ENCODE measurements around the gene CTRB1. TPM values are rescaled to one million over a fixed set of nuclear protein-coding genes. Genes with fewer than 3 reads are reported as not detected.

Gene CTRB1
- total RNA-seq, 6 experiments from 2014 or later = not detected

DNA sequence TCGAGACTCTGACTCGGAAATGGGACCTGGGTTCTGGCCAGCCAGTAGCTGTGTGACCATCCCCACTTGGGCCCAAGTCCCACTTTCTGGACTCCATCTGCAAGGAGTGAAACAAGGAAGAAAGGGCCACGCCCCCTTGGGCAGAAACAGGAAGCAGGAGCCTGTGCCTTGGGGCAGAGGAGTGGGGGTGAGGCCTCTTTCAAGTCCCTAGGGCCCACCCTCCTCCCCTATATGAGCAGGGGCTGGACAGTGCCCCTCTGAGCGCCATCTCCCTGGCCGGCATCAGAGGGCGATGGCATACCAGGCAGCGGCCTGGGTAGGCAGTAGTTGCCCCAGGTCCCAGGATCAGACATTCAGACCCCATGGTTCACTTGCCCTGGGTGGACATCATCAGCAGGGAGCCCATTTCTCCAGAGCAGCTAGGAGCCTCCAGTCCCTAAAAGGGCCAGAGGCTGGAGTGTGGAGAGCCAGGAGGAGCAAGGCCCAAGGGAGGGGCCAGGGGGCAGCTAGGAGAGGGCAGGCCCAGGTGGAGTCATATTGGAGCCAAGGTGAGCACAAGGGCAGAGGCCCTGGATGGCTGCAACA, 25.5 kb downstream of the CTRB1 start:
- TF ChIP-seq, protein P1, sequence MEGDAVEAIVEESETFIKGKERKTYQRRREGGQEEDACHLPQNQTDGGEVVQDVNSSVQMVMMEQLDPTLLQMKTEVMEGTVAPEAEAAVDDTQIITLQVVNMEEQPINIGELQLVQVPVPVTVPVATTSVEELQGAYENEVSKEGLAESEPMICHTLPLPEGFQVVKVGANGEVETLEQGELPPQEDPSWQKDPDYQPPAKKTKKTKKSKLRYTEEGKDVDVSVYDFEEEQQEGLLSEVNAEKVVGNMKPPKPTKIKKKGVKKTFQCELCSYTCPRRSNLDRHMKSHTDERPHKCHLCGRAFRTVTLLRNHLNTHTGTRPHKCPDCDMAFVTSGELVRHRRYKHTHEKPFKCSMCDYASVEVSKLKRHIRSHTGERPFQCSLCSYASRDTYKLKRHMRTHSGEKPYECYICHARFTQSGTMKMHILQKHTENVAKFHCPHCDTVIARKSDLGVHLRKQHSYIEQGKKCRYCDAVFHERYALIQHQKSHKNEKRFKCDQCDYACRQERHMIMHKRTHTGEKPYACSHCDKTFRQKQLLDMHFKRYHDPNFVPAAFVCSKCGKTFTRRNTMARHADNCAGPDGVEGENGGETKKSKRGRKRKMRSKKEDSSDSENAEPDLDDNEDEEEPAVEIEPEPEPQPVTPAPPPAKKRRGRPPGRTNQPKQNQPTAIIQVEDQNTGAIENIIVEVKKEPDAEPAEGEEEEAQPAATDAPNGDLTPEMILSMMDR (IDR thresholded peaks at IDR 0.05) = 0 out of 2 replicates have a peak, but pooled peaks have one; percentile 28
- peaks cover 86% of the 10 kb centered on the region for H3K4me1 Mint-ChIP-seq (ENCODE audit: low read depth)
- H3K27ac Mint-ChIP-seq = peak overlapping the region; percentile 95
- H3K9me3 Mint-ChIP-seq = no peaks in the 10 kb centered on the region
- H3K4me3 Mint-ChIP-seq = peak overlapping the region; percentile 72
- H3K27me3 Mint-ChIP-seq (ENCODE audit: insufficient read depth) = peaks cover 23% of the 10 kb centered on the region
- peaks cover 48% of the 10 kb centered on the region for H3K36me3 Mint-ChIP-seq (ENCODE audit: low read depth)
- peak; percentile 59 for DNase-seq

DNA sequence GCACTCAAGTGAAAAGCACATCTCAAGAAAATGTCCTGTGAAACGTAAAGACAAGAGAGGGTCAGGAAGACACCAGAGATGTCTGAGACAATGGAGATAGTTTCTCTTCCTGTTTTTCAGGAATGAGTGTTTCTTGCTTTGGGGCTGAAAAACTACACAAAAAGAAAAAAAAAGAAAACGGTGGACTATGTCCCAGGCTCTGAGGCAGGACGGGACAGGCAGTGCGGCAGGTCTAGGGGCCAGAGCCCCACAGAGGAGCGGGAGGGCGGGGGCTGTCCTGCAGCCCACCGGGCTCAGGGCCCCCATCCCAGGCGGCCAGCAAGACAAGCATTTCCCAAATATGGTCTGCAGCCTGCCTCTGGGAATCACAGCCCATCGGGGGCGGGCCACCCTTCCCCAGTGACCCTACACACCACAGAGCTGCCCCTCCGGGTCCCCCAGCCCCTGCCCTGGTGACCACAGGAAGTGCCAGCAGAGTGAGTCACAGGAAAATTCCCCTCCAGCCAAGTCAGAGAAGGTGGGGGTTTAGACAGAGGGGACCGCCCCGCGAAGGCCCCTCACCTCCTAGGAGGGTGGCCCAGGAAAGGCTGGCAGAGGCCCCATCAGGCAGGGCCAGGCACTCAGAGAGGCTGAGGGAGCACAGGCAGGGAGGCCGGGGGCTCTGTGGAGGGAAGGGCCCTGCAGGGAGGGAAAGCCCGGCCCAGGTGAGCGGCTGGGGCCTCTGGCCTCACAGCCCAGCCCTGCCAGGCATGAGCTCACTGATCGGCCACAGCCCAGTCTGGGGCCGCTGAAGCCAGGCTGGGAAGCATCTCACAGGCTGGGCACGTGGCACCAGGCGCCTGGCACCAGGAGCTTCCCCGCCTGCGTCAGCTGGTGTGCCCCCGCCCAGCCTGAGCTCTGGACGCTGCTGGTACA, 26.3 kb downstream of the CTRB1 start:
- peaks cover 44% of the 10 kb centered on the region for H3K36me3 Mint-ChIP-seq (ENCODE audit: low read depth)
- H3K27me3 Mint-ChIP-seq (ENCODE audit: insufficient read depth) = peaks cover 25% of the 10 kb centered on the region
- H3K9me3 Mint-ChIP-seq = no peaks in the 10 kb centered on the region
- H3K4me3 Mint-ChIP-seq = peak overlapping the region; percentile 93
- TF ChIP-seq, protein P1 (IDR thresholded peaks at IDR 0.05) = no peak
- peak overlapping the region; percentile 95 for H3K27ac Mint-ChIP-seq
- peak; percentile 95 for DNase-seq
- peaks cover 86% of the 10 kb centered on the region for H3K4me1 Mint-ChIP-seq (ENCODE audit: low read depth)

DNA sequence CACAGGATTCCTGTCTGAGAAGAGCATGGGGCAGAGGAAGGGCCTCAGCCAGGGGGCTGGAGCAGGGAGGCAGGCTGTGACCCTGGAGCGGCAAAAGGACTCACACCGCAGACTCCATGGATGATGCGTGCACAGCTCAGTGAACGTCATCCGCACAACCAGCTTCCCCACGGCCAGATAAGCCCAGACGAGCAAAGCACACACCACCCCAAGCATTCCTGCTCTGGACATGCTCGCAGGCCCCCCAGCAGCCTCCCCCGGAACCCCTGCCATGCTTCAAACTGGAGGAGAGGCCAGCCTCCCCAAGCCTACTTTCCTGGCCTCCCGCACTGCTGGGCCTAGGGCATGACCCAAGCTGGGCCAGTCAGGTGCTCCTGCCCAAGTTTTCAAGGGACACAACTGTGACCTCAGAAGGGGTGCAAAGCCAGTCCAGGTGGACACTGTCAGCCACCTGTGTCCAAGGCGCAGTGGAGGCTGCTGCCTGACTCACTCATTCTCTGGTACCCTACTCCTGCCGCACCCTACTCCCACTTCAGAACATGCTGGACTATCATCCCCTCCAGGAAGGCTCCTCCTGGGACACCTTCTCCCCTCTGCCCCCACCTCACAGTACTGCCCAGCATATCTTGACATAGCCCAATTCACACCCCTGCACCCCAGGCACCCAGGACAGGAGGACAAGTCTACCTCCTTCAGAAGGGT, 27.9 kb downstream of the CTRB1 start:
- peak overlapping the region; percentile 95 for H3K27ac Mint-ChIP-seq
- no peaks in the 10 kb centered on the region for H3K9me3 Mint-ChIP-seq
- peaks cover 29% of the 10 kb centered on the region for H3K27me3 Mint-ChIP-seq (ENCODE audit: insufficient read depth)
- H3K36me3 Mint-ChIP-seq (ENCODE audit: low read depth) = peaks cover 35% of the 10 kb centered on the region
- peaks cover 75% of the 10 kb centered on the region for H3K4me1 Mint-ChIP-seq (ENCODE audit: low read depth)
- TF ChIP-seq, protein P1 (IDR thresholded peaks at IDR 0.05) = no peak
- peak overlapping the region; percentile 93 for H3K4me3 Mint-ChIP-seq
- no peak for DNase-seq

DNA sequence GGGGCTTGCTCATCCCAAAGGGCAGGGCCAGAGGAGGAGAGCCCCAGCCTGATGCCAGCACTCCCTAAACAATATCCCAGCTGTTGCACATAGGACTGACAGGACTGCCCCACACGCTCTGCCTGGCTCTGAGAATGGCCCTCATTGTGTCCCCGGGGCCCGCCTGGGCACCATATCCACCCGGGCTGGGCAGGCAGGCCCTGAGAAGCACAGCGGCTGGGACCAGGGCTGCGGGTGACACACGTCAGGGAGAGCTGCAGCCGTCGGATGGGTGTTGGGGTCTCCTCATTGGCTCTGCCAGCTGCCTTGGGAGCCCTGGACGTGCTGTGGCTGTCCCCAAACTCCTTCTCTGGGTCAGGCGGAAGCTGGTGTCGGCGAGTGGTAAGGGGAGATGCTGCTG, 28.5 kb downstream of the CTRB1 start:
- Mint-ChIP-seq H3K27me3 (ENCODE audit: insufficient read depth) (peaks cover 29% of the 10 kb centered on the region), H3K9me3 (no peaks in the 10 kb centered on the region), H3K4me1 (ENCODE audit: low read depth) (peaks cover 81% of the 10 kb centered on the region), H3K36me3 (ENCODE audit: low read depth) (peaks cover 35% of the 10 kb centered on the region), H3K27ac (peak overlapping the region; percentile 95), H3K4me3 (peak overlapping the region; percentile 93)
- TF ChIP-seq, protein P1 (IDR thresholded peaks at IDR 0.05) = no peak
- DNase-seq = no peak

DNA sequence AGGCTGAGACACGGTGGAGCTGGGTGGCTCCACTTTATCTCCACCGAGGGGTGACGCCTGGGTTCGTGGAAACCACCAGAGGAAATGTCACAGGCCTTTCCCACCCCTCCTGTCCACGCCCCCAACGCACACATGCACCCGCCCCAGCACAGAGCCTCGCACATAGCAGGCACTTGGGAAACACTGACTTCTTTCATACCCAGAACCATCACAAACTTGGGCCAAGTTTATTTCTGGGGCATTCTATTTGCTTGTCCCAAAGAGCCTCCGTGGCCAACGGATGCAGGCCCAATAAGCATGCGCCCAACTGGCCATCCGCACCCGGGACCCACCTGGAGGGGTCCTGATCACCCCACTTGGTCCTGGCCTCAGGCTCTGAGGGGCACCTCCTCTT, 29.4 kb downstream of the CTRB1 start:
- DNase-seq = no peak
- peak overlapping the region; percentile 95 for H3K27ac Mint-ChIP-seq
- H3K4me1 Mint-ChIP-seq (ENCODE audit: low read depth) = peaks cover 84% of the 10 kb centered on the region
- TF ChIP-seq, protein P1 (IDR thresholded peaks at IDR 0.05) = no peak
- no peaks in the 10 kb centered on the region for H3K9me3 Mint-ChIP-seq
- peaks cover 30% of the 10 kb centered on the region for H3K36me3 Mint-ChIP-seq (ENCODE audit: low read depth)
- peak overlapping the region; percentile 93 for H3K4me3 Mint-ChIP-seq
- H3K27me3 Mint-ChIP-seq (ENCODE audit: insufficient read depth) = peaks cover 31% of the 10 kb centered on the region

Data from HFFc6 (cell line).